GM18511 (cell line): ENCODE measurements around the gene MUC5B.

Experiments
- ATAC-seq: cut with Tn5 transposase; IDR thresholded peaks from one replicate; pipeline ENCODE4 v1.9.1; 2021; ENCODE audit warnings: mild to moderate bottlenecking, moderate library complexity; ENCODE audit not compliant: unreplicated experiment

MUC5B gene

DNA sequence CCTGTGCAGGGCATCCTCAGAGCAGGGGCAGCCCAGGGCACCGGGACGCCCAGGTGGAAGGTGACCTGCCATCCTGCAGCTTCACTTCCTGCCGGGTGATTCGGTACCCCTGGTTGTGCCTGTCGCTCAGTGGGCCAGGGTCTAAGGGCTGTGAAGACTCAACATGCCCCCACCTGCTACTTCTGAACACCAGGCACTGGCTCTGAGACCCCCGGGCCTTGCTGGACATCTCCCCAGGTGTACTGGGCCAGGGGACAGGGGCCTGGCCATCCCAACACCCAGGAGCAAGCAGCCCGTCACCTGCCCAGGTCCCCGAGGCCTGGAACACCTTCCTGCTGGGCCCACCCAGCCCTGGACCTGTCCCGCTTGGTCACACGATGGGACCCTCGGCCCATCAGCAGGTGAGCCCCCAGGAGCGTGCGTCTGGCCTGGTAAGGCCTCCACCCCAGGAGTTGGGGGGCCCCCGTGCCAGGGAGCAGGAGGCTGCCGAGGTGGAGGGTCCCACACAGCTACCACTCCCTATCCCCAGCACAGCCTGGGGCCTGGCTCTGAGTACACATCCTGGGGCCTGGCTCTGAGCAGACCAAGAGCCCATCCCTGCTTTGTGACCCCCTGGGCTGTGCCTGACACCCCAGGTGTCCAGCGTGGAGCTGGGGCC is 3.9 kb upstream of the MUC5B start:
- no peak for ATAC-seq

DNA sequence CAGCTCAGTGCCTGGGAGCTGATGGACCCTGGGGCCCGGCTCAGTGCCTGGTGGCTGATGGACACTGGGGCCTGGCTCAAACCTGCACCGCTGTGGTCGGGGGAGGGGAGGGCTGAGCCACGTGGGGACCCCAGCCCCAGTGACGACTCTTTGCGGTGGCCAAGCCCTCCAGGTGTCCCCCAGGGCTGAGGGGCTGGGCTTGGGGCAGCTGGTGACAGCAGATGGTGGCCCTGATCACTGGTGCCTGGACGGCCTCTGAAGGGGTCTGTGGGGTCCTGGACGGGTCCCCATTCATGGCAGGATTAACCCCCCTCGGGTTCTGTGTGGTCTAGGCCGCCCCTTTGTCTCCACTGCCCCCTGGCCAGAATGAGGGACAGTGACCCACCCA is 3.4 kb upstream of the MUC5B start:
- no peak for ATAC-seq

GRCh38 chr11:1219834-1220815 is 2.7 kb upstream of the MUC5B start:
- ATAC-seq, result no peak

DNA sequence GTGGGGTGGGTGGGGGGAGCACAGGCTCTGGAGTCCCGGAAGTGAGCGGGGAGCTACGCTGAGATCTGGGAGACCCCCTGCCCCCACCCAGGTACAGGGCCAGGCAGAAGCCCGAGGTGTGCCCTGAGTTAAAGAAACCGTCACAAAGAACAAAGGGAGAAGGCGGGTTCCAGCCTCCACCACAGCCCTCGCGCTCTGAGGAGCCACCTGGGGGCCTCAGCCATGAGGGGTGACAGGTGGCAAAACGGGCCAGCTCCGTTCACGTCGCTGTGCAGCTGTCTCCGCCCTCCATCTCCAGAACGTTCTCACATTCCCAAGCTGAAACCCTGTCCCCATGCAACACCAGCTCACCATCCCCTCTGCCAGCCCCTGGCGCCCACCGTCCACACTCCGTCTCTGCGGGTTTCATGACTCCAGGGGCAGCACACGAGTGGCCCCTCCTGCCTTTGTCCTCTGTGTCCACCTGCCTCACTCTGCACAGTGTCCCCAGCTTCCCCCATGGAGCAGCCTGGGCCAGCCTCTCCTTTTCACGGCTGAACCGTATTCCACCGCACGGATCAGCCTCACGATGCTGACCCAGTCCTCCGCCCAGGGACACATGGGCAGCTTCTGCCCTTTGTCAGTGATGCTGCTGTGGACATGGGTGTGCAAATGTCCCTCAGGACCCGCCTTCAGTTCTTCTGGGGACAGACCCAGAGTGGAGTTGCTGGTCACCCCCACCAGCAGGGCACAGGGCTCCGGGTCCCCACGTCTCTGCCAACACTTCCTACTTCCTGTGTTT is 1.7 kb upstream of the MUC5B start:
- no peak for ATAC-seq

GRCh38 chr11:1221848-1222311 is 986 bp upstream of the MUC5B start:
- no peak for ATAC-seq

GRCh38 chr11:1223346-1224110 is 662 bp downstream of the MUC5B start:
- no peak for ATAC-seq

DNA sequence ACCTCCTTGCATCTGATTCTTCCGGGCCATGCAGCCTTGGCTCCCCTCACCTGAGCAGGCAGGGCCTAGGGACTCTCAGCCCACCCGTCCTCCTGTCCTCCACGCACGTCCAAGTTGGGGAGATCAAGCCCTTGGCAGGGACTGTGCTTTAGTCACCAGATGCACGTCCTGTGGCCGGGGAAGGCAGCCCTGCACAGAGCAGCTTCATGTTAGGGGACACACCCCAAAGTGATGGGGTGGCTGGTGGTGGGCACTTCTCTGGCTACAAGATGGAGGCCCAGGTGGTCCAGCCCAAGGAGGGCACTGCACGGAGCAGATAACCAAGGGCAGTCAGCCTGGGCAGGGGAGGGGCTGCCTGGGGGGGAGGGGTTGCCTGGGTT is 1.2 kb downstream of the MUC5B start:
- no peak for ATAC-seq

- ATAC-seq, result no peak
These were observed 1.9 kb downstream of the MUC5B start for GRCh38 chr11:1224491-1225385.

DNA sequence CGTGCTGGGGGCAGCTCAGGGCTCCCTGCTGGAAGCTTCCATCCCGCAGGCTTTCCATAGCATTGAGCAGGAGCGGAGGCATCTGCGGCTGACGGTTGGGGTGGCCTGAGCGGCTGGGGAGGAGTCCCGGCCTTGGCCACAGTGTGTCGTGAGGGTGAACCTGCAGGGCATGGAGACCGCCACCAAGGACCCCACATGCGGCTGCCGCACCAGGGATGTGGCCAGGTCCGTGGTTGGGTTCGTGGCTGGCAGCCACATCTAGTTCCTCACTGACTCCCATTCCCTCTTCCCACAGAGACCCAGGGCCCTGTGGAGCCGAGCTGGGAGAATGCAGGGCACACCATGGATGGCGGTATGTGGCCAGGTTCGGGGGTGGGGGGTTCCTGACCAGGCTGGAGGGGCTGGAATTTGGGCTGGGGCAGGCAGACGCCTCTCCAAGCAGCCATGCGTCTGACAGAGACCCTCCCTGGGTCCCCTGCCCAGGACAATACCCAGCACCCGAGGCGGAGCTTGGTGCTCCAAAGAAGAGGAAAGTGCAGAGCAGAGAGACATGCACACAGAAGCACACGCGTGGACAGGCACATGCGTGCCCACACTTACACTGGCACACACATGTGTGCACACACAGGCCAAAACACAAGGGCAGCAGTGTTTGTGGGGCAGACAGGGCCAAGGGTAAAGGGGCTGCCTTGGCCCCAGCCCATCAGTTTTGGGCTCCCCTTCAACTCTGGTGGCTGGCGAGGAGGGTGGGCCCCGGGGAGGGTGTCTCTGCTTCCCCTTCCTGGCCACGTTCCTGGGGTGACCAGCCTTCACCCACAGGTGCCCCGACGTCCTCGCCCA is 2.7 kb downstream of the MUC5B start:
- no peak for ATAC-seq

GRCh38 chr11:1226226-1226985 is 3.5 kb downstream of the MUC5B start:
- no peak for ATAC-seq

GRCh38 chr11:1226986-1227550 is 4.2 kb downstream of the MUC5B start:
- ATAC-seq, result no peak

- ATAC-seq, result no peak
These were observed 4.8 kb downstream of the MUC5B start for GRCh38 chr11:1227551-1228100.

DNA sequence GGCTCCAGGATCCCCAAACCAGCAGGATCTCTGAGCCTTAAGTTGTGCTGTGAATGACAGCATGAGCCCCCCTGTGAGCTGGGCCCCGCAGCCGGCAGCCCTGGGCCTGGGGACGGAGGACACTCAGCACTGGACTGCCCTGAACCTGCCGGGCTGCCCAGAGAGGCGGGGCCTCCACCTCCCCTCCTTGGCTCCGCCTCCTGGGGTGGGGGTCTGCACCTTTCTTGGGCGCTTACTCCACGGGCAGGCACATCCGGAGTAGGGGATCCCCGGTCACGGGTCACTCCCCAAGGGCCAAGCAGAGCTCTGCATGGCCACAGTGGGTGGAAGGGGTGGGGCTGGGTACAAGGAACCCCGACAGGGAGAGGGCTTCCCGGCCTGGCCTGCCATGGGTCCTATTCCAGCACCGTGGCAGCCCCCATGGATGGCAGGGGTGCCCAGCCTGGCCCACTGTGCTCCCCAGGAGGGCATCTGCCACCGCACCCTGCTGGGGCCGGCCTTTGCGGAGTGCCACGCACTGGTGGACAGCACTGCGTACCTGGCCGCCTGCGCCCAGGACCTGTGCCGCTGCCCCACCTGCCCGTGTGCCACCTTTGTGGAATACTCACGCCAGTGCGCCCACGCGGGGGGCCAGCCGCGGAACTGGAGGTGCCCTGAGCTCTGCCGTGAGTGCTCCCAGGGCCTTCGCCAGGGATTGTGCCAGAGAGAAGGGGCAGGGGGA is 5.4 kb downstream of the MUC5B start:
- no peak for ATAC-seq

DNA sequence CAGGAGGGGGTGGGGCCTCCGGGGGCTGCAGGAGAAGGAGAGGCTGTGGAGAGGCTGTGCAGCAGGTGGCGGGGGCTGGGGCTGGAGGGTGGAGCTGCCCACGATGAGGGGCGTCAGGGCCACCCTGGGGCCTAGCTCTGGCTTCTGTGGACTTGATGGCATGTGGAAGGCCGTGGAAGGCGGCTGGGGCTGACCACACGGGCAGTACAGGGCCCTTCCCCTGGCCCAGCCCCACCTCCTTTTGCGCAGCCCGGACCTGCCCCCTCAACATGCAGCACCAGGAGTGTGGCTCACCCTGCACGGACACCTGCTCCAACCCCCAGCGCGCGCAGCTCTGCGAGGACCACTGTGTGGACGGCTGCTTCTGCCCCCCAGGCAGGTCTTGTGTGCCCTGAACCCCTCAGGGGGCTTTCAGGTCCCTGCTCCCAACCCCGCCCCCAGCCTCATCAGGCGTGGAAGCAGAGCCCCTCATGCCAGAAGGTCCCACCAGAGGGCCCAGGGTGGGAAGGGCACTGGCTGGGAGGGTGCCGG is 6.1 kb downstream of the MUC5B start:
- ATAC-seq, result no peak

DNA sequence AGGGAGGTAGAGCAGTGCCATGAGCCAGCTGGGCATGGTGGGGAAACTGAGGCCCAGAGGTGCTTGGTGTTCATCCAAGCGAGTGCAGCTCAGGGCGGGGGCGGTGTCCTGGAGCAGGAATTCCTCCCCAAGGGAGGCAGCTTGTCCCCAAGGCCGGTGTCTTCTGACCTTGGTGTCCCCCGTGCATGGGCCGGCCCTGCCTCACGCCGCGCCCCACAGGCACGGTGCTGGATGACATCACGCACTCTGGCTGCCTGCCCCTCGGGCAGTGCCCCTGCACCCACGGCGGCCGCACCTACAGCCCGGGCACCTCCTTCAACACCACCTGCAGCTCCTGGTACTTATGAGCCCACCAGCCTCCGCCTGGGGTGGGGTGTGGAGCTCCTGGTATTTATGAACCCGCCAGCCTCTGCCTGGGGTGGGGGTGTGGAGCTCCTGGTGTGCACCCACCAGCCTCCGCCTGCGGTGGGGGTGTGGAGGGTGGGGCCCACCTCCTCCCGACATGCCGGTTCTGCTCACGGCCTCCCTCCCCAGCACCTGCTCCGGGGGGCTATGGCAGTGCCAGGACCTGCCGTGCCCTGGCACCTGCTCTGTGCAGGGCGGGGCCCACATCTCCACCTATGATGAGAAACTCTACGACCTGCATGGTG is 6.7 kb downstream of the MUC5B start:
- ATAC-seq, result no peak

DNA sequence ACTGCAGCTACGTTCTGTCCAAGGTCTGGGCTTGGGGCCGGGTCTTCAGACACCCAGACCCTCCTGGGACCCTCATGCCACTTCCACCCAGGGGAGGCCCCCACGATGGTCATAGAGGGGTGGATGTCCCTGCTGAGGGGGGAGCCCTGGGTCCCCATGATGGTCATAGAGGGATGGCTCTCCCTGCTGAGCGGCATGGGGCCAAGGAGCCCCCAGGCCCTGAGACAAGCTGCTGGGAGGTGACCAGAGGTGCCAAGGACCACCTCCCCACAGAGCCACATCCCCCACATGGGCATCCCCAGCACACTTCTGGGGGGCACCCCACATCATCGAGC is 7.2 kb downstream of the MUC5B start:
- no peak for ATAC-seq
